ENCODE data around the gene TANGO6.

The TANGO6 gene

DNA sequence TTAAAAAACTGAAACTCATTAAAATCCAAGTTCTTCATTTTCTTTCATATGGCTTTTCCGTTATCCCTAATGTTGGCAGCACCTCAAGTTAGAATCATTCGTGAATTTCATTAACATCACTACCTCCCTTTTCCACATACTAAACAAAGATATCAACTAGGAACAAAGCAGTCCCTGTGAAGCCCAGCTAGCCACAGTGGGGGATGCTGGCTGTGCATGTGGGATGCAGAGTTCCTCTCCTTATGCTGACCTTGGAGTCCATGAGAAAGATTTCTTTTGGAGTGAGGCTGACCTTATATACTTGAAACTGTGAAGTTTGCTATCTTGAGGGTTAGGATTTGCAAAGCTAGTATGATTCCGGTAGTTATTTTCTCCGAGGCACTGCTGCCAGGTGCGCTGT is 117.6 kb downstream of the TANGO6 start:
- H3K4me2 ChIP-seq = peak overlapping the region in 7 of 11 experiments; percentile 5 to 71 (median 53); a peak in 12 of 22 replicates
- TF ChIP-seq Cebpa-rat (IDR thresholded peaks at IDR 0.05) = no peak
- peak overlapping the region in 9 of 11 experiments; percentile 27 to 82 (median 71); a peak in 14 of 22 replicates for H3K27ac ChIP-seq
- H3K27me3 ChIP-seq = no peaks in the 10 kb centered on the region
- peaks cover 0 to 13% (median 9%) of the 10 kb centered on the region in 11 experiments; a peak in 14 of 22 replicates for H3K9me3 ChIP-seq (replicated peaks in 1 of 11)
- no peaks in the 10 kb centered on the region; a peak in 1 of 22 replicates for H3K36me3 ChIP-seq
- H3K4me1 ChIP-seq = peaks cover 0 to 61% (median 39%) of the 10 kb centered on the region in 10 experiments; a peak in 14 of 20 replicates
- no peaks in the 10 kb centered on the region for H4K20me1 ChIP-seq
- H3K4me3 ChIP-seq = no peak overlapping the region
- no peak overlapping the region for H3K9ac ChIP-seq

DNA sequence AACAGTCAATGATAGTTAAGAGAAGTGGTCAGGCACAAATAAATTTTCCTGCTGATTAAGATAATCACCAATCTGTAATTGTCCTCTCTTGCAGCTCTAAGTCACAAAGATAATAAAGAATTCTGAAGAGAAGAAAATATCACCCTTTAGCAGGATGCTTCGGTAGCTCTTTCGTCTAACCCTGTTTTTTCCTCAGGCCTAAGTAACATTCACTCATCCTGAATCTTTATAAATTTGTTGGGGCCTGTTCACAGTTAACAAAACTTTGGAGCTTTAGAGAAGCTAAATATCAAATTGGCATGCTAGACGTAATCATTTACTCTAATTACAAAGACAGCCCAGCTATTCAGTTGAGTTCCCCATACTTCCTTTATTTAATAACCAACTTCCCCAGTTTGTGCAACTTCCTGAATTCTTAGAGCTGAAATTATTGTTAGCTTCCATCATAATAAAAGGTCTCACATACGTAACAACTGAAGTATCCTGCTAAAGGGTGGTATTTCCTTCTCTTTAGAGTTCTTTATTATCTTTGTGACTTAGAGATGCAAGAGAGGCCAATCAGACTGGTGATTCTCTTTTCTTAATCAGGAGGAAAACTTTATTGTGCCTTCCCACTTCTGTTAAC is 118.6 kb downstream of the TANGO6 start:
- Histone ChIP-seq H4K20me1 (no peaks in the 10 kb centered on the region), H3K4me1 (peaks cover 0 to 61% (median 39%) of the 10 kb centered on the region in 10 experiments; a peak in 14 of 20 replicates), H3K27me3 (no peaks in the 10 kb centered on the region), H3K9me3 (replicated peaks in 1 of 11) (peaks cover 0 to 13% (median 9%) of the 10 kb centered on the region in 11 experiments; a peak in 14 of 22 replicates), H3K36me3 (no peaks in the 10 kb centered on the region; a peak in 1 of 22 replicates), H3K4me2 (peak overlapping the region in 8 of 11 experiments; percentile 22 to 71 (median 49); a peak in 16 of 22 replicates), H3K4me3 (no peak overlapping the region), H3K27ac (peak overlapping the region in 10 of 11 experiments; percentile 21 to 82 (median 66); a peak in 18 of 22 replicates), H3K9ac (peak overlapping the region in 6 of 11 experiments; percentile 14 to 44 (median 34); a peak in 6 of 22 replicates)
- TF ChIP-seq Cebpa-rat (IDR thresholded peaks at IDR 0.05) = peak in 2 of 11 experiments; percentile 57 to 58; a peak in 3 of 22 replicates

DNA sequence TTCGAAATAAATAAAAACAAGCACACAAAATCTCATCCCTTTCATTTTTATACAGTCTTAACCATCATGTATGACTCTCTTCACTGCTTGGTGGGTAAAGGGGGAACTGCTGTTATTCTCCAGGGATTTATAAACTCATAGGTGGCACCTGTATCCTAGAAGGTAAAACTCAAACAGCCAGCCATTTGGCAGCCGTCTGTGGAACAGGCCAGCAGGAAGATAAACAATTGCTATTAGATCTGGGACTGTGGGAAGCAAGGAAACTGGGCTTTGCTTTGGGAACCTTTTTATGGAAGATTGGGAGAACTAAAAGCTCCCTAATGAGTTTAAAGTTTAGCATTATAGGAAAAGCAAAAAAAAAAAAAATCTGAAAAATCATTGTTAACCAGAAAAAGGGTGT is 126.0 kb downstream of the TANGO6 start:
- Histone ChIP-seq H3K27me3 (no peaks in the 10 kb centered on the region), H3K9ac (no peak overlapping the region), H3K4me1 (no peaks in the 10 kb centered on the region), H3K36me3 (peaks cover 0 to 22% (median 8%) of the 10 kb centered on the region in 11 experiments; a peak in 20 of 22 replicates), H3K4me2 (no peak overlapping the region), H4K20me1 (no peaks in the 10 kb centered on the region), H3K9me3 (replicated peaks in 1 of 11) (no peaks in the 10 kb centered on the region), H3K4me3 (no peak overlapping the region), H3K27ac (no peak overlapping the region)
- no peak for TF ChIP-seq Cebpa-rat (IDR thresholded peaks at IDR 0.05)

DNA sequence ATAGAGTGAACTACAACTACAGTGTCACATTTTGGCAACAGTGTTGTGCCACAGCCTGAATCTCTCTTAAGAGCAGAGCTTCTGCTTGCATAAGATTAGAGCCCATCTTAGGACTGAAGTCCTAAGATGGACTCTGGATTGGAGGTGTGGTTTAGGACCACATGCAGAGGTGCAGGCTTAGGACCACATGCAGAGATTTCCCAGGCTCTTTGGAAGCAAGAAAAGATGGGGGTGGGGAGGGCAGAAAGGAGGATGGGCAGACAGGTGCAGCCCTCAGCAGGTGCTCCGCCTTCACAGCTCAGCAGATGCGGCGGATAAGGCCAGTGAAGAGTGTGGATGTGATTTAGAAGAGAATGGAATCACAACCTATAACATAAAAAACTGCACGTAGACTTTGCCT is 128.7 kb downstream of the TANGO6 start:
- no peak for TF ChIP-seq Cebpa-rat (IDR thresholded peaks at IDR 0.05)
- Histone ChIP-seq H3K27ac (no peak overlapping the region), H3K4me1 (no peaks in the 10 kb centered on the region), H3K9ac (no peak overlapping the region), H4K20me1 (no peaks in the 10 kb centered on the region), H3K4me2 (no peak overlapping the region), H3K4me3 (no peak overlapping the region), H3K9me3 (replicated peaks in 1 of 11) (no peaks in the 10 kb centered on the region), H3K36me3 (peaks cover 23 to 49% (median 30%) of the 10 kb centered on the region in 11 experiments), H3K27me3 (no peaks in the 10 kb centered on the region)

DNA sequence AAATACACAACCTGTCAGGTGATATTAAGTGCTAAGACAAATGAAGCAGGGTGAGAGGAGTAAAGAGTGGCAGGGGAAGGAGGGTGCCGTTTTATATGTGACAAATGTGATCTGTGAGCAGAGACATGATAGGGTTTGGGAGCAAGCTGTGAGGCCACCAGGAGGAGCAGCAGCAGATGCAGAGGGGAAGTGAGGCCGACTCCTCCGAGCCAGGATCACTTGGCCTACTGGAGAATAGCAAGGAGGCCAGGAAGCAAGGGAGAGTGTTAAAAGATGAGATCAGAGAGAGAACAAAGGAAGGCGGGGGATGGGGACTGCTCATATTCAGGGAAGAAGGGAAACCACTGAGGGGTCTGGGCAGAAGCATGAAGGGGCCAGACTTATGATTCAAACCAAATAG is 129.4 kb downstream of the TANGO6 start:
- TF ChIP-seq Cebpa-rat (IDR thresholded peaks at IDR 0.05) = no peak
- H3K4me1 ChIP-seq = no peaks in the 10 kb centered on the region
- no peak overlapping the region for H3K27ac ChIP-seq
- no peaks in the 10 kb centered on the region for H4K20me1 ChIP-seq
- peaks cover 23 to 56% (median 32%) of the 10 kb centered on the region in 11 experiments for H3K36me3 ChIP-seq
- no peaks in the 10 kb centered on the region for H3K27me3 ChIP-seq
- H3K4me3 ChIP-seq = no peak overlapping the region
- no peaks in the 10 kb centered on the region for H3K9me3 ChIP-seq (replicated peaks in 1 of 11)
- no peak overlapping the region for H3K9ac ChIP-seq
- H3K4me2 ChIP-seq = no peak overlapping the region

DNA sequence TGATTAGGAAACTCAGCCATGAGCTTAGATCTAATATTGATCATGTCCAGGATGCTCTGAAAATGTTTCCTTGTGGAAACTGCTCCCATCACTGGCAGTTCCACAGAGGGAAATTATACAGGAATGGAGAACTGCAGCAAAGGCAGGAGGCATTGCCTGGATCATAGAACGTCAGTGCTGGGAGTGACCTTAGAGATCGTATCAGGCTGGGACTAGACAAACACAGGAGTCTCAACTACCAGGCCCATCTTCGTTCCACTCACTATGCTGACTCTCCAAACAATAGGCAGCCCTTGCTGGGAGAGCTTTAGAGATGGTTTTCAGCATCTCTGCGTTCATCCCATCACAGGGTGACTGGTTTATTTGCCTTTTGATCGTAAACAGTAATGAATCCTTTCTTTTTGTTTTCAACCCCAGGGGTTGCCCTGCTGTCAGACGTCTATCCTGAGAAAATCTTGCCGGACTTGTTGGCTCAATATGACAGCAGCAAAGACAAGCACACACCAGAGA is 130.3 kb downstream of the TANGO6 start:
- H3K9me3 ChIP-seq (replicated peaks in 1 of 11) = no peaks in the 10 kb centered on the region
- no peak overlapping the region for H3K4me3 ChIP-seq
- H3K4me2 ChIP-seq = no peak overlapping the region
- H4K20me1 ChIP-seq = no peaks in the 10 kb centered on the region
- no peaks in the 10 kb centered on the region for H3K27me3 ChIP-seq
- H3K36me3 ChIP-seq = peaks cover 23 to 60% (median 34%) of the 10 kb centered on the region in 11 experiments
- TF ChIP-seq Cebpa-rat (IDR thresholded peaks at IDR 0.05) = no peak
- H3K27ac ChIP-seq = no peak overlapping the region
- no peaks in the 10 kb centered on the region for H3K4me1 ChIP-seq
- H3K9ac ChIP-seq = no peak overlapping the region

DNA sequence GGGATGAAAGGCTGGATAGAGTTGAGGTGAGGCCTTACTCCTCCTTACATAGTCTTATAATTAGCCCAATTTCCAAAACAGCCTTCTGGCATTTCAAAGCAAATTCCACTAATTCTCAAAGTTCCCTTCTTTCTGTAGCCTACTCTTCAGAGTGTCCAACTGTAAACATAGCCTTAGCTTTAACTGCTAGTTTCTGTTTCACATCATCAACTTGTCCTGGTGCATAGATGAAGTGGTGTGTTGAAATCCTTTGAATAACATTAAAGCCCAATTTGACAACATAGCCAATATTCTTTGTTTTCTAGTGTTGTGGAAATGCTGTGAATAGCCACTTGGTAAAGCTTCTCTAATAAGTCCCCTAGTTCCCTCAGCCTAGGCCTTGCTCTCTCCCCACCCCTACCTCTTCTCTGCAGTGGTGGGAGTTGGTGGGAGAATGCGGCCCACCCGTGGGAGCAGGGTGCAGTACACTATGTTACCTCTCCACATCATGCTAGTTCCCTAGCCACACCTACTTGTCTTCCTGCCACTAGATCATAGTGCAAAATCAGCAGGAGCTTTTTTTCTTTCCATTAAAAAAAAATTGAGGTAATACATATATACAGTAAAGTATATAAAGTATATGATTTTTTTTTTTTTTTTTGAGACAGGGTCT is 135.1 kb downstream of the TANGO6 start:
- no peaks in the 10 kb centered on the region for H3K4me1 ChIP-seq
- H3K9ac ChIP-seq = no peak overlapping the region
- H3K9me3 ChIP-seq (replicated peaks in 1 of 11) = no peaks in the 10 kb centered on the region
- TF ChIP-seq Cebpa-rat (IDR thresholded peaks at IDR 0.05) = no peak
- no peak overlapping the region for H3K4me3 ChIP-seq
- H4K20me1 ChIP-seq = no peaks in the 10 kb centered on the region
- no peak overlapping the region for H3K27ac ChIP-seq
- peaks cover 33 to 91% (median 44%) of the 10 kb centered on the region in 11 experiments for H3K36me3 ChIP-seq
- no peaks in the 10 kb centered on the region for H3K27me3 ChIP-seq
- no peak overlapping the region for H3K4me2 ChIP-seq

DNA sequence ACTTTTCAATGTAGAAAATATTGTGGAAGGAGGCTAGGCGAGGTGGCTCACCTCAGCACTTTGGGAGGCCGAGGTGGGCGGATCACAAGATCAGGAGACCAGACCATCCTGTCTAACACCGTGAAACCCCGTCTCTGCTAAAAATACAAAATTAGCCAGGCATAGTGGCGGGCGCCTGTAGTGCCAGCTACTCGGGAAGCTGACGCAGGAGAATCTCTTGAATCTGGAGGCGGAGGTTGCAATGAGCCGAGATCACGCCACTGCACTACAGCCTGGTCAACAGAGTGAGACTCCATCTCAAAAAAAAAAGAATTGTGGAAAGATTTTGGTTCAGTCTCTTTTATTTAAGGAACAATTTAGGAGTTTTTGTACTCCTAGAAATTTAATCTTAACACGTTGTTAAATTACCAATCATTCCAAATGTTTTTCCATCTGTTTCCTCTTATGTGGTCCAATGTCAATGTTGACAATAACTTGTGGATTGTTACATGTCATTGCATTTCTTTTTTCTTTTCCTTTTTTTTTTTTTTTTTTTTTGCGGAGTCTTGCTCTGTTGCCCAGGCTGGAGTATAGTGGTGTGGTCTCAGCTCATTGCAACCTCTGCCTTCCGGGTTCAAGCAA is 137.5 kb downstream of the TANGO6 start:
- H3K27ac ChIP-seq = no peak overlapping the region
- H3K4me3 ChIP-seq = no peak overlapping the region
- H3K4me1 ChIP-seq = no peaks in the 10 kb centered on the region
- H3K4me2 ChIP-seq = no peak overlapping the region
- H3K36me3 ChIP-seq = peaks cover 12 to 72% (median 23%) of the 10 kb centered on the region in 11 experiments; a peak in 20 of 22 replicates
- H3K27me3 ChIP-seq = no peaks in the 10 kb centered on the region
- H3K9me3 ChIP-seq (replicated peaks in 1 of 11) = no peaks in the 10 kb centered on the region
- no peak overlapping the region for H3K9ac ChIP-seq
- no peak for TF ChIP-seq Cebpa-rat (IDR thresholded peaks at IDR 0.05)
- H4K20me1 ChIP-seq = no peaks in the 10 kb centered on the region

DNA sequence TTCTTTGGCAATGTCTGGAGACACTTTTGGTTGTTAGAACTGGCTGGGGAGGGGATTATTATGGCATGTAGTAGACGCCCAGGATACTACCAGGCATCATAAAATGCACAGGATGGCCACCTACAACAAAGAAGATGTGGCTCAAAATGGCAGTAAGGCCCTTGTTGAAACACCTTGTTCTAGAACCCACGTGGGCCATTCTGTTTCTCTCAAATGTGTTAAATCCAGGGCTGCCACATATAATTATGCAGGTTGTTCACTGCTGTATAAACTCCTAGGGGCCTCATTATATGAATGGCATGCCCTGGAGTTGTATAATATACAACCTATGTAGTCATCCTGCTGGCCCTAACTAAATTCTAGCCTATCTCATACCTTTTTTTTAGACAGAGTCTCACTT is 138.6 kb downstream of the TANGO6 start:
- TF ChIP-seq Cebpa-rat (IDR thresholded peaks at IDR 0.05) = no peak
- Histone ChIP-seq H3K4me3 (no peak overlapping the region), H3K27ac (no peak overlapping the region), H3K9ac (no peak overlapping the region), H3K9me3 (replicated peaks in 1 of 11) (no peaks in the 10 kb centered on the region), H3K4me2 (no peak overlapping the region), H4K20me1 (no peaks in the 10 kb centered on the region), H3K27me3 (no peaks in the 10 kb centered on the region), H3K36me3 (peaks cover 5 to 68% (median 18%) of the 10 kb centered on the region in 11 experiments; a peak in 16 of 22 replicates), H3K4me1 (no peaks in the 10 kb centered on the region)
